NCI-H82 treated with DMSO at 0.1 percent for 48 hours (cell line): ENCODE results near the gene MIAT.

ENCODE experiments used
- DNase-seq: peaks from one replicate; lab custom pipeline; 2025; ENCODE audit not compliant: unreplicated experiment; lab: John Stamatoyannopoulos, UW

Gene MIAT

DNA sequence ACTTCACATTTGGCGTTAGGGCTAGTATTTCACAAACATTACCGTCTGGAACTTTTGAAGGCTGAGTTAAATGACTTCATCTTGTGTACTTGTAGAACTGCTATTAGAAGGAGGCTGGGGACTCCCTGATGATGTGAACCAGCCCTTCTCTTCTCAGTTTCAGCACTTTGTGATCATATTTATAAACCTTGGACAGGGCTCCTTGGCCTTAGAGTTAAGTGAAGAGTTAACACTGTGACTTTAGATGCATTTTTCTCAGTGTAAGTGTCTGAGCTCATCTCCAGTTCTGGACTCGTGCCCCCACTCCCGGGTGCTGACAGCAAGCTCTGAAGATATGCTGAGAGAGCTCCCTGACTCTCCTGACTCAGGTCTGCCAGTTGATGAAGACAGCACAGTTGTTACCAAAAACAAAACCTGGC lies 8.4 kb downstream of the MIAT start:
- no peak for DNase-seq

- DNase-seq: no peak
Observed at GRCh38 chr22:26667140-26667539, 9.8 kb downstream of the MIAT start.

- peak; percentile 35 for DNase-seq
Observed at GRCh38 chr22:26669060-26669481, 11.7 kb downstream of the MIAT start.

- no peak for DNase-seq
Observed at GRCh38 chr22:26670459-26670858, 13.1 kb downstream of the MIAT start.

- no peak for DNase-seq
Observed at GRCh38 chr22:26671317-26672059, 14.1 kb downstream of the MIAT start.

DNA sequence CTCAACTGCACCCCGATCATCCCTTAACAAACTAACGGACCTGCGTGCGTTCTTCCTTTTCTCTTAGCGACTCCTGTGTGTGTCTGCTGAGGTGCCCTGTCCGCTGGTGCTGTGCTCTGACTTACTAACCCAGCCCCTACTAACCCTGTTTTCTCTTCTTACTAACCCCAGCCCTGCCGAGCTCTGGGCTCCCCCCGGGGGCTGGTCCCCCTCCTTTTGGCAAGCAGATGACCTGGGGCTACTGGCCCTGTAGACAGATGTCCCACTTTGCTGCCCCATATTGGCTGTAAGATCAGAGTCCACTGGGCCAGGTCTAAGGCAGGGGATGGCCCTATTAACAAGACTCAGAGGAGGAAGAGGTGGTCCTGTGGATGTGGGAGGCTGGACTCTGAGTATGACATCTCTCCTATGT lies 14.7 kb downstream of the MIAT start:
- no peak for DNase-seq

DNA sequence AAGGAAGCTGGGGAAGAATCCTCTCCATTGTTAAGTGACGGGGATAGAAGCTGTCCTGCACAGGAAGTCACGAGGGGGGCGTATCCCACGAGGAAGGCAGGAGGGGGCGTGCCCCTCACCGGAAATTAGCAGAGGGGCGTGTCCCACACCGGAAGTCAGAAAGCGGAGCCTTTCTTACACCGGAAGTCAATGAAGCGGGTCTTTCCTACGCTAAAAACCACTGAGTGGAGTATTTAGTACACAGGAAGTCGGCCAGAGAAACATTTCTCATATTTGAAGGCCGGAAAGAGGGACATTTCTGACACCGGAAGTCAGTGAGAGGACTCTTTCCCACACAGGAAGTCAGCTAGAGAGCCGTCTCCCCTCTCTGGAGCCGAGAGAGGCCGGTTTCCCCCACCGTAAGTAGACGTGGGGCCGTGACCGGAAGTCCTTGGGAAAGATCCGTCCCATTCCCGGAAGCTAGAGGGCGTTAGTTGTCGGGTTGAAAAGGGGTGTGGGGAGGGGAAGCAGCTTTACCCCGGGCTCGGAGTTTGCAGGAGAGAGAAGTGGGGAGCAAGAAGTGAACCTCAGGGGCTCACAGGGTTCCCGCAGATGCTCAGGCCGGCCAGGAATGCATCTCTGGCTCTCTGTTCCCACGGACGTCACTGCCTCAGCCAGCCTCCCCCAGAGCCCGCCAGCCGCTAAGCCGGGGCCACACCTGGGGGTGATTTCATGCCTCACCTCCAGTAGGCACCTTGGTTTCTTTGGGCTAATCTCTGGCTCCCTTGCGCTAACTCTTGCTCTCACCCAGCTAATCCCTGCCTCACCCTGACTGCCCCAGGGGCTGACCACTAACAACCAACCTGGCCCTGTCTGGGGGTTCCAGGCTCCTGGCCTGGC lies 15.4 kb downstream of the MIAT start:
- DNase-seq: peak; percentile 63

- DNase-seq: no peak
Observed at GRCh38 chr22:26673486-26673885, 16.1 kb downstream of the MIAT start.

DNA sequence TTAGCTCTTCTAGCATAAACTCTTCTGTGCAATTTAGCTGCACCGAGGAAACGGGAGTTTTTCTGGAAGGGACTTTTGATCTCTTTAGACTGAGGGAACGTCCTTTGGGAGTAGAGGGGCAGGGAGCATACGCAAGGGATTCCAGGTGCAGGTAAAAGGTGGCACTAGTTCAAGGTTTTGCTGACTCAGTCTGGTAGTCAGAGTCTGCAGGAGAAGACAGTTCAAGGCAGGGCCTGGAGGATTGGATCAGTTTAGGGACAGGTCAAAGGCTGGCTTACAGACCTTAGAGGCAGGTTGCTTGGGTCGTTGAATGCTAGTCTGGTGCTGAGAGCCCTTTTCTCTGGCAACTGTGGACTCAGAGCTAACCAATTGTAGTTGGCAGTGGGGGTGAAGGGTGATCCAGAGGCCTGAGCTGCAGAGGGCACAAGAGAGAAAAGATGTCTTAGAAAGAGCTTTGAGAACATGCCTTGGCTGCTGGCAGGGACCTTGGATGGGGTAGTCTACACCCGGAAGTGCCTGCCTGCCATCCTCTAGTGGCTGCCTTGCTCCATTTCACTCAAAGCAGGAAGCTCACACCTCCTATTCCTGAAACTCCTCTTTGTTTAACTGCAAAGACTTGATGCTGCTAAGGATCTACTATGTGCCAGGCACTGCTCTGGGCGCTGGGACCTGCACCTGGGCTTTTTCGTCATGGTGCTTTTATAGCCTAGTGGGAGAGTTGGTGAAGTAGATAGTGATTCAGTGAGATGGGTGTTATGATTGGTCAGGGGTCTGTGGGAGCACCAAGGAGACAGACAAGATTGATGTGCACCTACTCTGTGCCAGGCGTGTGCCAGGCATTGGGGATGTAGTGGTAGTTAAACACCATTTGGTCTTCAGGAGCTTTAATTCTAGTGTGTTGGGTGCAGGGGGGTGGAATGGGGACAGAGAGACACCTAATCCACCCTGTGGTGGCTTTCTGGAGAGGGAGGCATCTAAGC lies 17.1 kb downstream of the MIAT start:
- DNase-seq: no peak

- DNase-seq: no peak
Observed at GRCh38 chr22:26675687-26676268, 18.4 kb downstream of the MIAT start.

DNA sequence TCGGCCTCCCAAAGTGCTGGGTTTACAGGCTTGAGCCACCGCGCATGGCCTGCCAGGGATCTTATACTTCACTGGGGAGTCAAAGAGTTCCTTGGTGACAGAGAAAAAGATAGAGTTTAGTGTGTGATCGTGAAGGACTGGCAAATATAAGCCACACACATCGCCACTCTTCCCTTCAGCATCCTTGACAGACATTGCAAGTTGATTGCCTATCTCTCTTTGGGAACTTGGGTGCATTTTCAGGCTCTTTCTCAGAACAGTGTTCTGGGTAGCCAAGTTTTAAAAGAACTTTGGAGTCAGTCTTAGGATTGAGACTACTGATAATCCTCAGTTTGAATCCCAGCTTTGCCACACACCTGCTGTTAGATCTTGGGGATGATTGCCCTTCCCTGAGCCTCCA lies 19.8 kb downstream of the MIAT start:
- DNase-seq: no peak

DNA sequence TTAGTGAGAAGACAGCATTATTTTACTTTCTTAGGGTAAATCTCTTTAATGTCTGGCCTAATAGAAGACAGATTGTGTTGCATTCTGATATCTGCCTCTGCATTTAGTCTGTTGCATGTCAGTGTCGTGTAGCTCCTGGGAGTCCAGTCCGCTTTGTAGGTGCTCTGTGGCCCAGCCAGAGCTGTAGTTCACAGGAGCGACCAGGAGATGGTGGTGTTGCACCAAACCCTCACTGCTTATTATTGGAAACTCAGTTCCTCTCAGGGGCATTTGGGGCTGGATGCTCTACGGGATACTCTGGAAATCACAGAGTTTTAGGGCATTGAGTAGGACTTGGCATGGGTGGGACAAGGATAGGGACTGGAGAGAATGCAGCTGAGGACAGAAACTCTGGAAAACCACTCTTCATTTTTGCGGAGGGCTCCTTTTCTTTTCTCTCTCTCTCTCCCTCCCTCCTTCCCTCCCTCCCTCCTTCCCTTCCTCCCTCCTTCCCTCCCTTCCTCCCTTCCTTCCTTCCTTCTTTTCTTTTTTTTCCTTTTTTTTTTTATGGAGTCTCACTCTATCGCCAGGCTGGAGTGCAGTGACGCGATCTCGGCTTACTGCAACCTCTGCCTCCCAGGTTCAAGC lies 21.7 kb downstream of the MIAT start:
- peak; percentile 2 for DNase-seq

DNA sequence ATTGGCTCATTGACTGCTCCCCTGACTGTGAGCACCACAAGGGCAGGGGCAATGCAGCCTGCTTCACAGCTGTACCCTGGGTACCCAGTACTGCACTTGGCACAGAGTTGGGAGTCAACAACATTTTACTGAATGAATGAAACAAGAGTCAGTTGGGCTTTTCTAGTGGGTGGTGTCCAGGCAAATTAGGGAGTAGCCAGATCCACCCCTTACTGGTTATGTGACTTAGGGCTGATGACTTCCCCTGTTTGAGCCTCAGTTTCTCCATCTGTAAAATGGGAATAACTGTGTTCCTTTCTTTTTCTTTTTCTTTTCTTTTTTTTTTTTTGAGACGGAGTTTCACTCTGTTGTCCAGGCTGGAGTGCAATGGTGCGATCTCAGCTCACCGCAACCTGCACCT lies 23.1 kb downstream of the MIAT start:
- DNase-seq: no peak

GRCh38 chr22:26681395-26681821 lies 24.0 kb downstream of the MIAT start:
- DNase-seq: no peak

GRCh38 chr22:26684168-26684567 lies 26.8 kb downstream of the MIAT start:
- no peak for DNase-seq

GRCh38 chr22:26685601-26686000 lies 28.2 kb downstream of the MIAT start:
- DNase-seq: no peak

- DNase-seq: no peak
Observed at GRCh38 chr22:26687439-26687838, 30.1 kb downstream of the MIAT start.

- DNase-seq: no peak
Observed at GRCh38 chr22:26689513-26690301, 32.3 kb downstream of the MIAT start.

GRCh38 chr22:26690654-26691376 lies 33.4 kb downstream of the MIAT start:
- DNase-seq: no peak
